Activated CD8-positive, alpha-beta memory T cell treated with anti-CD3 and anti-CD28 coated beads for 1 hour (primary cell): Measurements from ENCODE around the gene ZCCHC10.

Experiments used
- DNase-seq, 2 donors: peaks; one replicate each; pipeline ENCODE4 v3.0.0-alpha.2; 2020; ENCODE audit warnings: low read depth in 1 of 2; ENCODE audit errors: extremely low read depth in 1 of 2

ZCCHC10 gene

DNA sequence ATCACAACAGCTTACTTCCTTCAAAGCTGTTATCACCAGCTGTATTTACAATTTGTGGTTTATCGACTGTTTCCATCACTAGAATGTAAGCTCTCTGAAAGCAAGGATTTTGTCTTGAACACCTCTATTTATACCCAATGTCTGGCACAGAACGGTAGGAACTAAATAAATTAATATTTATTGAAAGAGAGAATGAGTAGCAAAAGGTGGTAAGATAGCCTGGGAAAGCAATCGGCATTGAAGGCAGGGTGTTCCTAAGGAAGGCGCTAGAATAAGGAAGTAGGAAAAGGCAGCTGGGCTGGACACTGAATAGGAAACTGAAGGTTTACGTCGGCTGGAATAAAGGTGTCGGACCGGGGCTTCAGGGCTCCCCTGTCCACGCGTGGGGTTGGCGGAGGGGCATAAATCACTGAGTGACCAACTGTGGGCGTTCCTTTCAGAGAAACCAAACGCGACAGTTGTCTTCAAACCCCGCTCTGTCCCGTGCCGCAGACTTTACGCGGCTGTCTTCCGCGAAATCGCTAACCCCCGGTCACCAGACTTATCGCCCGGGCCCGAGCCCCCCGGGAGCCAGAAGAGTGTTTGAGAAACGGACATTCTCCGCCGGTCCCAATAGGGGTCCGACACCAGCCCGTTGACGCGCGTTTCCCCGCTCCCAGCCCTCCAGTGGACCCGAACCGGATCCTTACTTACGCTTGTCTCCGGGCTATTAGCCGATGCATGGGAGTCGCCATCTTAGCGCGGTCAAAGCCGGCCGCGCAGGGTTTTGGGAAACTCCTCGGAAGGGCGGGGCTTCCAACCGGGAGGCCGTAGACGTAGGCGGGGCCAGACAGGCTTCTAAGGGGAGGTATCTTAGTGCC, at the start of gene ZCCHC10:
ZCCHC10 (minus strand) TSS at position 746 of the 860 bp plus-strand sequence; CDS start at position 734, 12 bp downstream.
- DNase-seq, result peak; percentile 76 to 85

DNA sequence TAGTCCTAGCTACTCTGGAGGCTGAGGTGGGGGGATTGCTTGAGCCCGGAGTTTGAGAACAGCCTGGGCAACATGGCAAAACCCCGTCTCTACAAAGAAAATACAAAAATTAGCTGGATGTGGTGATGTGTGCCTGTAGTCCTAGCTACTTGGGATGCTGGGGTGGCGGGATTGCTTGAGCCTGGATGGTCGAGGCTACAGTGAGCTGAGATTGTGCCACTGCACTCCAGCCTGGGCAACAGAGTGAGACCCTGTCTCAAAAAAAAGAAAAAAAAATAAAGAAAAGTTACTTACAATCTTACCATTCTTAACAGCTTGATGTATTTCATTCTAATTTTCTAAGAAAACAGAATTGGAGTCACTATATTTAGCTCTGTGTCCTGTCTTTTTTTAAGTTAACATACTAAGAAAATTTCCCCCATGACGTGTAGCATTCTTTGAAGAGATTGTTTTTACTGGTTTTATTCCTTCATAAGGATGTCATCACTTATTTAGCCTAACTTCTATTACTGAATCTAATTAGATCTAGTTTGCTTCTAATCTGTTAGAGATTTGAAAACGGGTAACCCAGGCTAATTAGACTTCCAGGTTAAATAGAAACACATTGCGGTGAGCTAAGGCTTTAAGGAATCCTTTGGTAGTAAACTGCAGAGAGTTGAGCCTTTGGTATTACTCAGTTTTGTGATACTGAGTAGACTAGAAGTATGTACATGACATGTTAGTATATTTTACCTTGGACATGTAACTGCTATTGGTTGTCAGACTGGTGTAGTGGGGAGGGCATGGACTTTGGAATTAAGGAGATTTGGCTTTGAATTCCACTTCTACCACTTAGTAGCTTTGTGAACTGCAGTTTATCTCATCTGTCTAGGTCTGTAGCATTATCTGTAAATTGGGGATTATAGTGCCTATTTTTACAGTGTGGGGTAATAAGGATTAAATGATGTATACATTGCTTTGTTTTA, 49.5 kb upstream of the ZCCHC10 start:
- no peak for DNase-seq

DNA sequence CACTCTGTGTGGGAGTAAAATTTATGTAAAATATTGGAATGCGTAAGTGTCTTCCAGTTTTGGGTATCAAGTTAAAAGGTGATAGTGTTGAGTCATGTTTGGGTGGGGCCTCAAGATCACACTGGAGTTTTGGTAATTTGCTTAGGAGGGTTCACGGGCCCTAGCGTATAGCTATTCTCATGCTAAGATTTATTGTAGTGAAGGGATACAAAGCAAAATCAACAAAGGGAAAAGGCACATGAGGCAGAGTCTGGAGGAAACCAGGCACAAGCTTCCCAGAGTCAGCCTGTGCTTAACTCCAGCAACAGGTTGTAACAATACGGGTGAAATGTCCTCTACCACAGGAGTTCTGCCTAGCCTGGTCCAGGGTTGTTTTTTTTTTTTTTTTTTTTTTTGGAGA, 45.7 kb upstream of the ZCCHC10 start:
- DNase-seq, result no peak

GRCh38 chr5:133066045-133066444, 39.7 kb upstream of the ZCCHC10 start:
- DNase-seq, result no peak

DNA sequence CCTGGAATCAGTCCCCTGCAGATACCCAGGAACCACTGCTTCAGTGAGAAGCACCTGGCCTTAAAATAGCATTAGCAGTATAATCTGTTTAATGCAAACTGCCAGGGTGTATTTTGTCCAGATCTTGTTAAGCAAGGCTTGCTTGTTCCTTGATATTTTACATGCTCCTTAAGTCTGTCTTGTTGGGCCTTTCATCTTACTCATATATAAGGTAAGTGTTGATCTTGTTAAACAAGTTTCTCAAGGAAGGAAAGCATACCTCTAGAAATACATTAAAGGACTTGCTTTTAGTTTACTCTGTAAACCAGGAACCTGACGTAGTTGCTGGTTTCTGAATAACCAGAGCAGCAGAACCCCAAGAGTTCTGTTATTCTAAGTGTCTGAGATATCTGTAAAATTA, 39.1 kb upstream of the ZCCHC10 start:
- no peak for DNase-seq

GRCh38 chr5:133063965-133064364, 37.6 kb upstream of the ZCCHC10 start:
- no peak for DNase-seq

DNA sequence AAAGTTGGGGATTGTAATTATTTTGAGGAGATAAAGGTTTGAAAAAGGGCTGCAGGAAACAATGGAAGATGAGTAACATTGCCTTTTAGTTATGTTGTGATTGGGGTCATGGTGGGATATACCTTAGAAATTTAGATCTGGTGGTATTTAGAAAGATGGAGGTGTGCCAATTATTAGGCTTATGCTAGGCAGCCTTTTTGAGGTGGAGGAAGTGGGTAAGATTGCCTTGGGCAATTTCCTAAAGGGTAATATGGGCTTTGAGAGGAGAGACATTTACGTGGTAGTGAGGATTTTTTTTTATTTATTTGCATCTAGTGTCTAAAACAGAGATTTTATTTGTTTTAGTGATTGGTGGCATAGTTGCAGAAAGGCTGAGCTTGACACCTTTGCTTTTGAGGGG, 35.9 kb upstream of the ZCCHC10 start:
- no peak for DNase-seq

DNA sequence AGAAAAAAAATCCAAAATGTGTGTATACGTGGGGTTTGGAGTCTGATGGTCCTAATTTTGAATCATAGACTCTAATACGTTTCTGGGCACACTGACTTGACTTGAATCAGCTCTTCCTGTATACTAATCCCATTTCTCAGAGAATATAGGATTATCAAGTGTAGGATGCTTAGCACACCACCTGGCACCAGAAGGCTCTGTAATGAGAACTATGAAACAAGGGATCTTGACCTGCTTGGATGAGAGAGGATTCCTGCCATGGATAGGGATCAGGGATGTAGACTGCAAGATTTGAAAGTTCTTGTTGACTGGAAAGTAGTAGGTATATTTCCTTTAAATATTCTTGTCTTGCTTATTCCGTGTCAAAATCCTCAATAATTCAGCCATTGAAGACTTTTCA, 33.3 kb upstream of the ZCCHC10 start:
- no peak for DNase-seq

DNA sequence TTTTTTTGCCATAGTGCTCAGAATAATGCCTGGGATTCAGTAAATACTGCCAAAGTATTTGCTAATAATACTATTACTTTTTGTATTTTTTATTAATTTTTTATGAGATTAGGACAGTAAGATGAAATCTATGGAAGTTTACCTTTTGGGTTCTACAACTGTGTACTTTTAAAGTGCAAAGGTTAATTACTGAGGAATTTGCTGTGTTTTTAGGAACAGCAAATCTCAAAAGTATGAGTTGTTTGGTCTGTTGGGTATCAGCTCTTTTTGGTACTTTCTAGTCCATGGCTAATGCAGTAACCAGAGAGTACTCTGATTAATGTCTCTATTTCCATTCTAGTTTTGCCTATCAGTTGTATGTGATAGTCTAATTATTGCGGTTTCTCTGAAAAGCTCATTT, 30.5 kb upstream of the ZCCHC10 start:
- no peak for DNase-seq

GRCh38 chr5:133054697-133055471, 28.5 kb upstream of the ZCCHC10 start:
- DNase-seq, result no peak

- DNase-seq, result no peak
Measured at GRCh38 chr5:133053448-133053847, 27.1 kb upstream of the ZCCHC10 start.

DNA sequence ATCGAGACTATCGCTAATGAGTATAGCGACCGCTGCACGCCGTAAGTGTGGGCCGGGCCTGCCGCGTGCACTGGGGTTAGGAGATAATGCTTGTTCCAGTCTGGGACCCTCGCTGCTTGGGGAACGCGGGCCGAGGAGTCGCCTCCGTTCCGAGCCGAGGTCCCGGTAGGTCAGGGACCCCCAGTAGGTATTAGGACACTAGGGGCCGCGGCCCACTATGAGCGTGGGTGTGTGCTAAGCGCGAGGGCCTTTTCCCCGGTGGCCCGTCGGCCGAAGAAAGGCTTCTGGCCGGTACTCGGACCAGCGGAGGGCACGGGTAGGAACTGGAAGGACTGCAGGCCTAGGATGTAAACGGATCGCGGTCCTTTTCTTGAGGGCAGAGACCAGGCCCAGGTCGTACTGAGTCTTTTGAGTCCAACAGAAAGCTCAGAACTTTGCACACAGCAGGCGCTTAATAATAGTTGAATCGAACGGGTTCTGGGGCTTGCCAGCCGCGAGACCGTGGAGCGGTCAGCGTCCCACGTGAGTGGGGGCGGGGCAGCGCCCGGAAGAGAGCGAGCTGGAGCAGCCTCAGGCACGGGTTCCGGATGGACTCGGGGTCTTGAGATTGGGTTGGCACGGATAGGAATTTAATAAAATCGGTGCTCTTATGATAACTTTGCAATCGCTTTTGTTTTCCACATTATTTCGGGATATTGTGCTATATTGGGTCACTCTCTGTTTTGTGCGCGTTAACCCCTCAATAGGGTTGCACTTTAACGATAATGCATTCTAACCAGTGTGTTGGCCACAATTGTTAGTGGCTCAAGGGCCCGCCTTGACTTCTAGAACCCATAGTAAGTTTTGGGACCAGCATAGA, 26.2 kb upstream of the ZCCHC10 start:
- peak in 1 of 2 donors; percentile 26 for DNase-seq

DNA sequence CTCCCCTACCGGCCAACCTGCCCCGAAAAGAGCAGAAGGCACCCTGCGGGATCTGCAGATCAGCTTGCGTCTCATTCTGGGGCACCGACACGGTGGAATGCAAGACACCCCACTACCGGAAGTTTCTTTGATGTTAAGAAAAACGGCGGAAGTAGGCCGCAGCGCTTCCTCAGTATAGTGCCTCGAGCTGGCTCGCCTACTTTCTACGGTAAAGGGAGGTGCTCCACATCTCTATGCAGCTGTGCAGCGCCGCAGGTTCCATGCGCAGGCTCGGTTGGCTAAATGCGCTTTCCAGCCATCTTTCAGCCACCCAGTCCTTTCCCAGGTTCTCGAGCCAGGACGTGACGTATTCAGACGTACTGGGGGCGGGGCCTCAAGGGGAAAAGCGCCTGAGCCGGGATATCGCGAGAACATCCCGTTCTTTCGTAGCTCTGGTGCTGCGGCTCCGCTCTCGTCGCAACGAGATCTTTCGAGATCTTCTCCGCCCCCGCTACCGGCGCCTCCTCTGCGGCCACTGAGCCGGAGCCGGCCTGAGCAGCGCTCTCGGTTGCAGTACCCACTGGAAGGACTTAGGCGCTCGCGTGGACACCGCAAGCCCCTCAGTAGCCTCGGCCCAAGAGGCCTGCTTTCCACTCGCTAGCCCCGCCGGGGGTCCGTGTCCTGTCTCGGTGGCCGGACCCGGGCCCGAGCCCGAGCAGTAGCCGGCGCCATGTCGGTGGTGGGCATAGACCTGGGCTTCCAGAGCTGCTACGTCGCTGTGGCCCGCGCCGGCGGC, 25.4 kb upstream of the ZCCHC10 start, which contains the start of gene HSPA4:
HSPA4 (plus strand) TSS at position 472 of the 775 bp plus-strand sequence; CDS start at position 710, 238 bp downstream.
- peak; percentile 92 to 97 for DNase-seq

GRCh38 chr5:133051061-133051541, 24.8 kb upstream of the ZCCHC10 start:
- no peak for DNase-seq

DNA sequence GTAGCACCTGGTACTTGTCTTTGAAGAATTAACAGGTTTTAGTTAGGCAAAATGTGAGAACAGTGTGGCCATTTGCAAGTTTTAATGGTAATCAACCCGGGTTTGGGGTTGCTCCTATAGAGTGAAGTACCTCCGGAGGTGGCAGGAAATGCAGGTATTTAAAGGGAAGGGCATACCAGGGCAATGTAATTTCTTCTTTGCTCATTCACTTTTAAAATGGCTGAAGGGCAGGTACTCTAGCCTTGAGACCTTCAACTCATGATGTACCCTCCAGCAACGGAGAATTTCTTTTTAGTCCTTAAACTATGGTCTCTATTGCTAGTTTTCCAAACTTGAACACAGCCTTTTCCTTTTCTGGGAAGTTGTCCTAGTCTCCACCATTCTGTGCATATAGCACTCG, 24.2 kb upstream of the ZCCHC10 start:
- DNase-seq, result no peak

DNA sequence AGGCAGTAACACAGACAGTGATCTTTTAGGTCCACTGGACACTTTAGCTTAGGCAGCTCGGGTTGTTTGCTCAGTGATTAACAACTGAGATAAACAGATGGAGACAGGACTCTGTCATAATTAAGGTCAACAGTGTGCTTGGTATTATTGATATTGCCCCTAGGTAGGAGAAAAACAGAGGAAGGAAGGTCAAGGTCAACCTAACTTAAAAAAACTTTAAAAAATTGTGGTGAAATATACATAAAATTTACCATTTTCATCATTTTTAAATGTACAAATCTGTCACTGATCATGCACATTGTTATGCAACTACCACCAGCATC, 23.3 kb upstream of the ZCCHC10 start:
- no peak for DNase-seq

GRCh38 chr5:133048993-133049725, 22.8 kb upstream of the ZCCHC10 start:
- no peak for DNase-seq

- no peak for DNase-seq
Measured at GRCh38 chr5:133047404-133047803, 21.1 kb upstream of the ZCCHC10 start.
